Activated CD4-positive, CD25-positive, alpha-beta regulatory T cell (primary cell): ENCODE measurements around the gene FAT3.

Experiments used
- DNase-seq, 4 experiments: peaks; one replicate each; lab custom pipeline; 2025; lab: John Stamatoyannopoulos, UW

Gene FAT3

DNA sequence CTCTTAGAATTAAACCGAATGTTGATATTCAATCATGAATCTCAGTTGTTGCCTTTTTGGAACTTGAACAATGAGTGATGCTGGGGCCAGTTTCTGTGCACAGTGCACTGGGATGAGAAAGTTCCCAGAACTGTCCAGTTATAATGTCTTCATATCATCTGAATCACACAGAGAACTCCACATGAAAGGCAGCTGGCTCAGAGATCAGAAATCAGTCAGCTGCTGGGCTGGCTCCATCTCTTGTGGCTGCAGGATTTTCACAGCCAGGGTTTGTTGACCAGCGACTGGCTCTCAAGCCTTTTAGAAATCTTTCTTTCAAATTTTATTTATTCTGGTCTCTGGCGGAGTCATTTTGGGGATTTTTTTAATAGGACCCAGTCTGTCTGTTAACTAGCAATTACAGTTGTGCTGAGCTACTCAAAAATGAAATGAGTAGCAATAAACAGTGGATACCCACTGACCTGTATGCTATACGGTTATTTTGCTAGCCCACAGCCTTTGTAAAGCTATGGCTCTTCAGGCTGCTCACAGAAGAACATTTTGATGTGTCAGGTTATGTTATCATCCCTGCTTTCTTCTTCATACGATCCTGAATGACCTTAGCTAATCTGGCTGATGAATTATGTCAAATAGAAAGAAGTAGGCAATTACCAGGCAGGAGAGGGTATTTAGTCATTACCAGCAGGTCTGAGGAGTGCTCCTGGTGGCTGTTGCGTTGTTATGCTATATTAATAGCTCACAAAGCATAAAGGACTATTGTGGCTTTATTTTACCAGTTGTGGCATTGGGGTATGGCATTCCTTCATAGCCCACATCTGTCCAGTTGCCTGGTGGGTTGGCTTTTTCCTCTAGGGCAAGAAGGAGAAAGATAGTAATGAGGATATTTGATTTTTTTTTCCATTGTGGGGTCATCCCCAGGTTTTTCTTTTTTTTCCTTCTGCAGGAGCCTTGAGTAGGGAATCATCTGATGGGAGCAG is 3.6 kb downstream of the FAT3 start:
- DNase-seq: no peak

DNA sequence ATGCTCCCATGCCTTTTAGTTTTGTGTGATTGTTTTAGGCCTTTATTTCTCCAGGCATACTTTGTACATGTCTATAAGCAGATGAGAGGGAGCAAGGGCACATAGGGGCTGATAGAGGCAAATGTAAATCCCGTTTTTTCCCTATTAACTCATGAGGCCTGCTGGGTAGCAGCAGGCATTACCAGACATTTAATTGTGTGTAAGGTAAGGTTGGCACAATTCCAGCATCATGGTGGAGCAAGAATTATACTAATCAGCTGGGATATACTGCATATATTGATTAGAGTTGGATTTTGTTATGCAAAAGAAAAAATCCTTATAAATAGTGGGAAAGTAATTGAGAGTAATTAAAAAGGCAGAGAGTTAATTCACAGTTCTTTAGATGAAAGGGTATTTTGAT is 12.2 kb downstream of the FAT3 start:
- DNase-seq: no peak

DNA sequence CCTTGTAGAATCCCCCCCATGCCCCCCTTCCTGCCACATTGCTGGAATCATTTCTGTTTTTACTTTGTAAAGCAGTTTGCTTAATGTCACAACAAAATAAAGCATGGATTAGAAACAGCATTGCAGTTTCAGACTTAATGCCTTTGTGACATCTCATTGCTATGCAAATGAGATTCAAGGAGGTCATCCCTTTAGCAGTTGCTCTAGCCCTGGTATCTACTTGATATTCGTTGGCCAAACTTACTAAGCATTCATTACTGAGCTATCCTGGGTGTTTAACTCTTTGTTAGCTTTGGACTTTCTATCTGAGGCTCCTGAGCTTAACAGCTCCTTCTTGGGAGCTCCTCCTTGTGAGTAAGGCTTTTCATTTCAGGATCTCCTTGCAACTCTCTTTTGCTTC is 16.3 kb downstream of the FAT3 start:
- no peak for DNase-seq

DNA sequence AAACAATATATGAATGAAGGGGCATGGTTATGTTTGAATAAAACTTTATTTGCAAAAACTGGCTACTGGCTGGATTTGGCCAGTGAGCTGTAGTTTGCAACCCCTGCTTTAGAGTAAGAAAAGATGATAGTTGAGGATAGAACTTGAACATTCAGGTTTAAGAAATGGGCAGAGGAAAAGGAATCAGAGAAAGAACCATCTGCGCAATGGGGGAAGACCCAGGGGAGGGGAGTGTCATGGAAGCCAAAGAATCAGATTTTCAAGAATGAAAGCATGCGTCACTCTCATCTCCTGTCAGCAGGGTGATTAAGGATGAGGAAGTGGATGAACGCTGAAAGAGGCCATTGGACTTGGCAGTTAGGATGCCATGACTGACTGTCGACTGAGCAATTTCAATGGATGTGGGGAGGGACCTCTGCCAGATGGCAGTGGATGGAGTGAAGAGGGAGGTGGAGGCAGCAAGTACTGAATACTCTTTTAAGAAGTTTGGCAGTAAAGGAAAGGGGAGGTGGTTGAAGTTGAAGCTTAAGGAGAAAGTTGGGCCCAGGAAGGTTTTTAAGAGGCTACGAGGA is 21.2 kb downstream of the FAT3 start:
- DNase-seq: no peak

DNA sequence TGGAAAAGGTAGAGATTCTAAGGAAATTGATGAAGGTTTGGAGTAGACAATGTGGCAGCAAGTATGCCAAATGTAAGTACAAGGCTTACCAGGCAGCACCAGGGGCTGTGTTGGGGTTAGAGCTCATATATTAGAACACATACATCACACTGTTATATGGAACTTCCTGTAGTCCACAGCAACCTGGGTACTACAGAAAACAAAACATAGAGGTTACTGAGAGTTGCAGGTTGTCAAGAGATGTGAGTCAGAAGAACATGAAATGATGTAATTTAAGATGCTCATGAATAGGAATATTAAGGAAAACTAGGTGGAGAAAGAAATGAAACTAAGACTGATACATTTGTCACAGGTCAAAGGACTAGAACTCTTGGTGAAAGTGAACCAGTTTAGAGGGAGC is 22.0 kb downstream of the FAT3 start:
- no peak for DNase-seq

DNA sequence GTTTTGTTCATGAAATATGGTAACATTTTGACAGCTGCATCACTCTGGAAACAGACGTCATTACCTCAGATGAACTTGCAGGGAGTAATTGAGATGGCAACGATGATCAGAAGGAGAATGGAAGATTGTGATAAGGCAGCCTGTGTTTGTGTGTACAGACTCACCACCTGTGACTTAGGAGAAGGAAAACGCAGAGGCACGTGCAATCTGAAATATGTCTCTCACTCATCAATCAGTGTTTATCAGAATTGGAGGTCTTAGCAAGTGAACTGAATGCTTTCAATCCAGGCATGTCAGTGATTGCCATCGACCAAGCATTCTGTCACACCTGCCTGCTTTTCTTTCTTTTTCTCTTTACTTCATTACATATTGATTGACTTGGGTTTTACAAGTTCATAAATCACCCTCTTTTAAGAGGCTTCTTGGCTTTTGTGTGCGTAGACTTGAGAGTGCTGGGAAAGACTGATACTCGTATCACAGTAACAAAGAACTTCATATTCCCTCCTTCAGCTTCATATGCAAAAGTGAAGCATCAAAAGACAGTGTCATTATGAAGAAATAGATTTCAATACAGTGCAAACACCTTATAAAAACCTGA is 24.6 kb downstream of the FAT3 start:
- DNase-seq: no peak

DNA sequence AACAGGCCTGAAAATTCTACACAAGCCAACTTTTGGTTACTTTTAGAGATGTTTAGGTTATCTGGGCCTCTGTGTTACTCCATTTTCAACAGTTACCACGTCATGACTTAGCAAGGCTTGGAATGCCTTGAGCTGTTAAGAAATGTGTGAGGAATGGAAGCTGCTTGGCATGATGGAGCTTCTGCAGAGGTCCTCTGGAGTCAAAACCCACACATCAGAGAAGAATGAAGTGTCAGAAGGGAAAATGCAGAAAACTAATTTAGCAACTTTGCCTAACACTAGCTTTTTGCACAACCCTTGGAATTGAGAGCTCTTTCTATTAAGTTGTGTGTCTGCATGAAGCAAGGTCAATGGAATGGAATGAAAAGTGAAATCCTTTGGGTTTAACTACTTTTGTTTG is 27.4 kb downstream of the FAT3 start:
- no peak for DNase-seq

DNA sequence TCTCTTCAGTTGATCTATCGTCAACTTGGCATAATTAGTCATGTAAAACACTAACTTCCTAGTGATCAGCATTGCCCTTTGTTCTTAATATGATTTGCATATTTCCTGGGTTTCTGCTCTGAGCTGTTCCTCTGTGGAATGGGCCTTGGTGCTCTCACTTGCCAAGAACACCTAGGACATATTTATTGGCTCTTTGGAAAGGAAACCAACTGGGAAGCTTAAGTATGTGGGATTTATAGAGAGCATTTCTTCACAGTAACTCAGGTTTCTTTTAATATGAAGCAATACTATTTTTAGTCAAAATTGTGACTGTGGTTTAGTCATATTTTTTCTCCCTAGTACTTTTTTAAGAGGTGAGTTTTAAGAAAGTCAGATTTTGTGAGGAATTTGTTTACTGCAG is 28.8 kb downstream of the FAT3 start:
- no peak for DNase-seq

DNA sequence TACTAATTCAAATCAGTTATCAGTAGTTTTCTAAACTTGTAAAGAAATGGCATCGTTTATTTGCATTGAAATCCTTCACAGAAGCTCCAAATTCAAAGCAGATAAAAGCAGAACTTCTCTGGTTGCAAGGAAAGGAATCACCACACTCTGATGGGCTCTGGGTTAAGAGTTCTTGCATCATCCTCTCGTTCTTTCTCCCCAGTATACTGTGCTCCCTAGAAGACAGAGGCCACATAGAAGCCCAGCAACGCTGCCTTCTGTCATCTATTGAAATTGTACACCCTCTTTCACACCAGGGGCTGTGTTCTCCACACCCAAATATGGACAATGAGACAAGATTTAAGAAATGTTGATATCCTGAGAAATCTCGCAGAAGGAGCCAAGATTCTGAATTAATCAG is 29.3 kb downstream of the FAT3 start:
- DNase-seq: no peak

DNA sequence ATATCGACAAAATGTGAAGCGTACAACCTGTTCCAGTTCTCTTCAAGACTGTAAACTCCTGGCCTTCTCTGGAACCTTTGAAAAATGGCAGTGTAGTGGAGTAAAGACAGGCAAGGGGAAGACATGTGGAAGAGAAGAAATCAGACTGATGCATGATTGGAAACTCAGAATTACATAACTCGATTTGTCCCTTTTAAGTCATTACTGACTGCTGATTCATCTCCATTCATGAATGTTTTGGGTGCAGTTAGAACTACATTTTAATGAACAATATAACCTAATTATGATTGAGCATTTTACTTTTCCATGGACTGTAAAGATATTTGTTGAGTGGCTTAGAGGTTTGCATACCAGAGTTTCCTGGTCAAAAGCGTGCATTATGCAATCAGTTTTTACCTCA is 32.9 kb downstream of the FAT3 start:
- no peak for DNase-seq

DNA sequence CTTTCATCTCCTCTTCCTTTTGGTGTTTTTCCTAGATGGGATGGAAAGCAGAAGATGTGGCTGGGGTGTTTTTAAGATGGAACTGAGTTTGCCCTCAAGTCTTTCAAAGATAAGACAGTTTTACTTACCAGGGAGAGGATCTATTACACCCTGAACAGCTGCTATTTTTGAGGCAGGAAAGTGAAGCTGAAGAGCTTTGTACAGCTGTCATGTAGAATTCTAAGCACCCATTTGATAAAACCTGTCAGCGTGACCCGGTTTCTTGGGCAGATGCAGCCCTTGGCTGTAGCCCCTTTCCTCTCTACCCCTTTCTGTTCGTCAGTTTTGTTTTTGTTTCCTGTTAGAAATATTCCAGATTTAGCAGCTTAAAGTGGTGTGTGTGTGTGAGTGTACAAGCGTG is 35.2 kb downstream of the FAT3 start:
- no peak for DNase-seq

DNA sequence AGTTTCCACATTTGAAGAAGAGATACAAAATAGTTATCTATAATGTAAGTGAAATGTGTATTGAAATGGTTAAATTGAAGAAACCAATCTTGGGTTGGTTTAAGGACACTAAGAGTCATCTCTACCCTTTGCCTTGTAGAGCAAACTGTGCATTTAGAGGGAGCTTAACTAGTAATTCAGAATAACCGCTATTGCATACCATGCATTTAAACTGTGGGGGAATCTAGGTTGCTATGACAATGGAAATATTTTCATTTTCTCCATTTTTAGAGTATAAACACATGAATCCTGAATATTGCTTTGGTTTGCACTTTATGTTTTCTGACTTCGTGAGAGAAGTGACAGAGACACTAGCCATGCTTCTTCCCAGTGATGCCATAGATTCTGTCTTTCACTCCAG is 39.7 kb downstream of the FAT3 start:
- no peak for DNase-seq

DNA sequence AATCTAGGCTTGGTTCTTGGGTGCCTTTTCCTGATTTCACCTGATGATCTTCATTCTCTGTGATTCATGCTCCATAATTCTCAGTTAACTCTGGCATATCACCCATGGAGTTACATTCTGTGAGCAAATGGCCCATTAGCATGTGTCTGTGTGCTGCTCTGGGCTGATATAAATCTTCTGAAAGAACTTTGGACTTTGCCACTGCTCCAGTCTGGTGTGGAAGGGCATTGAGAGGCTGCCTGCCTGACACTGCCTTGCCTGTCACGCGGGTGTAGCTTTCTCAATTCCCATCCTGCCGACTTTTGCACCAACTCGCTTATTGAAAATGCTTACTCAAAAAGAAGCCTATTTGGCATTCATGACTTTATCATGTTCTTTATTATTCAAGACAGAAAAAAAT is 42.2 kb downstream of the FAT3 start:
- no peak for DNase-seq

DNA sequence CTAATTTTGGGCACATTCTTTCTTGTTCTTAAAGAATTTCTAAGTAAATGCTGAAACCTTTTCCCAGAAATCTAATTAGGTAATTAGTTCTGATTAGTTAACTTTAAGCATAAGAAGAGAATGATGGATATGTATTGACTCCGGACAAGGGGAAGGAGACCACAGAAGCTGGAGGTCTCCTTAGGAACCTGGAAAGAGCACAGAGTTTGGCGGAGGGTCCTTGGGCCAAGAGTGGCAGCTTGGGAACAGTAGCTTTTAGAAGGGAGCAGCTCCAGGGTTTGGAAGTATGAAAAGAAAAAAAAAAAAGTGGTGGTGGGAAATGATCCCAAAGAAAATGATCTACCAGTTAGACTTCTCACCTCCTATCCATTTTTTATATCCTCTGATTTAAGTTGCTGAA is 42.7 kb downstream of the FAT3 start:
- no peak for DNase-seq

DNA sequence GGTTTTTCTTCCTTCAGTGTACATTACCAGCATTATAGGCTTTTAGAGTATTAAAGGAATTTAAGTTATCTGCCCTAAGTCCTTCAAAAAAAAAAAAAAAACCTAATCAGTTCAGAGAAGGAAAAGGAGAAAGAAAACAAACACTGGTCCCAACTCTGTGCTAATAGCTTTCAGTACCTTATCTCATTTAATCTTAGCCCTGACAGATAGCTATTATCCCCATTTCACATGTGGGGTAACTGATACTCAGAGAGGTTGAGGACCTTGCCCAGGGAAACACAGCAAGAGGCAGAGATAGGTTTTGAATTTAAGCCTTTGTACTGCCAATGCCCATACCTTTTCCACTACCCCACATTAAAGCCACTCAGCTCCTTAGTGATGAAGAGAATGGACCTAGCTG is 43.4 kb downstream of the FAT3 start:
- DNase-seq: no peak

DNA sequence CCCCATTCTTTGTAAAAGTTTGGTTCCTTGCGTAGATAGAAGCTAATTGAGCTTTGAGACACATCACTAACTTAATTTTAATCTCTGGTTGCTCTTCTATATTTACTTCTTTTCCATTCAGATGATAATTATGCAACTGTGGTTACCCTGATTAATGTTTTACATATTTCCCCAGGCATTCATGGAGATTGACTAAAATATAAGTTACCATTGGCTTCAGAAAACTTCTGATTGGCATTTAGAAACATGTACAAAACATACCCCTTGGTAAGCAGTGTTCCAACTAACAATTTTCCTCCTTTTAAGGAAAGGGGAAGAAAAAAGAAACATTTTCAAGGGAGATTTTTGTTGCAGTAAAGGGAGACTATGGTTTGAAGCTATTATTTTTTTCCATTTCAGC is 43.9 kb downstream of the FAT3 start:
- DNase-seq: no peak

DNA sequence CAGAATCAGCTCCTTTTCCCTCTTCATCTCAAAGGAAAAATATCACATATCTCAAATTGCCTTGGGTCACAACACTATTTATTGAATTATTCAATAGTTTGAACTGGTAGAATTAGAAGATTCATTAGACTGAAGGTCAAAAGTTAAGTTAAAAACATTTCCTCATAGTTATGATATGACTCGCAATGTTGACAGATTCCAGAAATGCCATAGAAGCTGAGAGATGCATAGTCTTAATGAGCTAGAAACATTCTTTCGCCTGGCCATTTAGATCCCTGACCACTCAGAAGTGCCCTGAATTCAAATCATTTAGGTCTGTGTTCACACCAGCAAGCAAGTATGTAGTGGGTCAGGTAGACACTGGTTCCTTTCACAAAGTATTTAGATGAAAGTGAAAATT is 44.4 kb downstream of the FAT3 start:
- no peak for DNase-seq

DNA sequence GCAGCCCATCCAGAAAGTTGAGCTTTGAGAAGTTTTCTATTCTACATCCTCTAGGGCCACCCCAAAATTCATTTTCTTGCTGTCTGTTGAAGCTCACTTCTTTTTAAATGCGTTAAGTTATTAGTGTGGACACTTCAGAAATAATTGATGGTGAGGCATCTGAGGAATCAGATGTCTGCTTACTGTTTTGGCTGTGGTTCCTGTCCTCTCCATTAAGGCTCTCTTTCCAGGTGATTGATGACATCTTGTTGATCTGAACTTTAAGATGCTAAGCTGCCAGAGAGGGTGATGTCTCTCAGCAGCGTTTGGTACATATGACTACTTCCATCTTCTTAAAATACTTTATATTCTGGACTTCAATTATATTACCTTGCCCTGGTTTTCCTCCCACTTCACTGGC is 45.2 kb downstream of the FAT3 start:
- DNase-seq: no peak

DNA sequence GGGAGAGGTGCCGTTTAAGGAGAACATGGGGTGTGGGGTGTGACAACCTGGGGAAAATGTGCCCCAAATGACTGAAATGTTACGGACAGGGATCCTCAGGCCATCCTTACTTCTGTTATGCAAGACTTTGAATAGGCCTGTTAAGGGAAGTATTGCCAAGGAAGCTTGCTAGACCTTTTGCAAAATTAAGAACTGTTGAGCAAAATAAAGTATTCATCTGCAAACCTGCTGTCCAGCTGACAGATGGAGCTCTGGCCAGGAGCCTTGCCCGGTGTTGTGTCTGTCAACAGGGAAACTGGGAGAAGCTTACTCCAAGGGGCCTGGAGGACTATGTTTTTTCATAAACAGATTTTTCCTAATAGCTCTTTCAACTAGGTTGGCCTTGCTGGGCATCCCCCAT is 48.0 kb downstream of the FAT3 start:
- DNase-seq: no peak
